GM13977 (cell line): ENCODE data around the gene EXOC2.

ENCODE experiments used
- DNase-seq: peaks from one replicate; pipeline ENCODE4 v3.0.0; 2012; ENCODE audit warnings: low spot score
- CTCF ChIP-seq: IDR thresholded peaks from 2 replicates; pipeline ENCODE4 v1.5.1; 2012; ENCODE audit warnings: mild to moderate bottlenecking, control low read depth; ENCODE audit not compliant: insufficient read depth; ENCODE audit errors: extremely low read depth, missing control alignments
- in situ Hi-C: fragments of 300-500 bp; cut with MboI; formaldehyde crosslinking; loops from one replicate; pipeline ENCODE4 v1.12.0; 2022; ENCODE audit warnings: low sequenced_read_pairs, low pct_unique_long_range_greater_than_20kb, mixed read lengths, inconsistent platforms; ENCODE audit not compliant: unreplicated experiment

The EXOC2 gene

DNA sequence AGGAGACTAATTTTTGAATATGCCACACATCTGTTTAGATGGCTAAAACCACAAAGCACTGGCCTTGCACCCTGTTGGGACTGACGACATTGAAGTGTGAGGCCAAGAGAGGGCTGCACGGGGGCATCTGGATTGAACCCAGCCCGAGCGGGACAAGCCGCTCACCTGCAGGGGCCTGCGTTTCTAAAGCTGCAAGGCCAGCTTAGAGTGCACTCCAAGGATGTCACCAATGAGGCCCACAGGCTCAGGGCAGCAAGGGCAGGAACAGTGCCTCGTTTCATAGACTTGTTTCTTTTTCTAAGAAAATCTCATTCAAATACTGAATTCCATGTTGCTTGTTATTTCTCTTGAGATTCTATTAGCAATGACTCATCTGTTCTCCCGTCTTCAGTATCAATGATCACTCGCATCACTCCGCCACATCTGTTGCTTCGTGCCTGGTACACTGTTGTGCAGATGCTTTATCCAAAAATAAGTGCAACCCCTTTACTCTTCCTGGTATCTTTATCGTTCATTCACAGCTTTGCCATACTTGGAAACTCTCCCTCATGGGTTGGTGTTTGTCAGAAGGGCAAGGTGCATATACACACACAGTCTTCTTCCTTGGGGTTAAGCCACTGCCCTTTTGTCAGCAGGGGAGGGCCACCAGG, 181.3 kb downstream of the EXOC2 start:
- DNase-seq, result no peak
- in situ Hi-C loops, result no loop called here
- no peak for TF ChIP-seq CTCF

DNA sequence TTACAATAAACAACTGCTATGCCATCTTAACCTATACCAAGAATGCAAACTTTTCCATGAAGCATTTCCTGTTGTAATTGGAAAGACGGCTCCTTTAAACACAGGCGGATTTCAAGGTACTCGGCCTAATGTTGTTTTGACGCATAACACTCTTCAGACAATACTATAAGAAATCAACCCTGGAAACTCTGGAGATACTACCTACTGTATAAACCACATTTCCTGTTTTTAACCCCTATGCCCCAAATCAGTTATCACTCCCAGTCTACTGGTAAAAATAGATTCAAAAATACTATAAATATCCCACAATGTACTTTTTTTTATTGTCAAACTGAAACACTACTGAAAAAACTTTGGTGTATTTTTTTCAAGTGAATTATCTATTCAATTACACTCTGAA, 183.3 kb downstream of the EXOC2 start:
- in situ Hi-C loops, result no loop called here
- no peak for TF ChIP-seq CTCF
- no peak for DNase-seq

DNA sequence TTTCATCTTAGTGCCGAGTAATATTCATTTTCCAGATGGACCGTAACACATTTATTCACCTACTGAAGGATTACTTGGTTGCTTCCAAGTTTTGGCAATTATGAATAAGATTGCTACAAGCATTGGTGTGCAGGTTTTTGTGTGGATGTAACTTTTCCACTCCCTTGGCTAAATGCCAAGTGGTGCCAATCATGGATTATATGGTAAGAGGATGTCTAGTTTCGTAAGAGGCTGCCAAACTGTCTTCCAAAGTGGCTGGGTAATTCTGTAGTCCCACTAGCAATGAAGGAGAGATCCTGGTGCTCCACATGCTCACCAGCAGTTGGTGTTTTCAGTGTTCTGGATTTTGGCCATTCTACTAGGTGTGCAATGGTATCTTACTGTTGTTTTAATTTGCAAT, 184.3 kb downstream of the EXOC2 start:
- no peak for DNase-seq
- no peak for TF ChIP-seq CTCF
- in situ Hi-C loops, result no loop called here

DNA sequence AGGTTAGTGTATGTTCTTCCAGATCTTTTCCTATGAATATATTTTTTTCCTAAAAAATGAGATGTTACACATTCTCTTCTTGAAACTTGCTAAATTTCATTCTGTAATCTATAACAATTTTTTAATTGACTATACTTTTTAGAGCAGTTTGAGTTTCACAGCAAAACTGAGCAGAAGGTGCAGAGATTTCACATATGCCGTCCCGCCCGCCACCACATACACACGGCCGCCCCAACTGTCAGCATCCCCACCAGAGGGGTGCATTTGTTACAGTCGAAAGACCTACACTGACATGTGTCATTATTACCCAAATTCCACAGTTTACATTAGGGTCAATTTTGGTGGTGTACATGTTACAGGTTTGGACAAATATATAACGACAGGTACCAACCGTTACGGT, 184.9 kb downstream of the EXOC2 start:
- in situ Hi-C loops, result no loop called here
- no peak for TF ChIP-seq CTCF
- no peak for DNase-seq

DNA sequence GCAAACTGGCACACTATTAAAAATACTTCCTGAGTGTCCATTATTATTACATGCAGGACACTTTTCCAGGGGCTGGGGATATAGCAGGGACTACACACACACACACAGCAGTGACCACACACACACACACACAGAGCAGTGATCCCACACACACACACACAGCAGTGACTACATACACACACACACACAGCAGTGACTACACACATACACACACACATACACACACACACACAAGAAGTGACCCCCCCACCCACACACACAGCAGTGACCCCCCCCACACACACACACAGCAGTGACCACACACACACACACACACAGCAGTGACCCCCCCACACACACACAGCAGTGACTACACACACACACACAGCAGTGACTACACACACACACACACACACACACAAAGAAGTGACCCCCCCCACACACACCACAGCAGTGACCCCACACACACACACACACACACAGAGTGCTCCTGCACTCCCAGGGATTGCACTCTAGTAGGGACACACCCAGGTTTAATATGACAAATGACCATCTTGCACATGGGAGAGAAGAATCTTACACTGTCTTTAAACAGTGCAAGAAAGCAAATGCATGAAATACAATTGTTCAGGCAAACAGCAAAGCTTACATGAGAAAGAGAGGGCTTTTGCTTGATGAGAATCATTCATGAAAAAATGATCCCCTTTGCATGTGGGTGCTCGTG, 185.9 kb downstream of the EXOC2 start:
- in situ Hi-C loops, result no loop called here
- no peak for TF ChIP-seq CTCF
- no peak for DNase-seq

DNA sequence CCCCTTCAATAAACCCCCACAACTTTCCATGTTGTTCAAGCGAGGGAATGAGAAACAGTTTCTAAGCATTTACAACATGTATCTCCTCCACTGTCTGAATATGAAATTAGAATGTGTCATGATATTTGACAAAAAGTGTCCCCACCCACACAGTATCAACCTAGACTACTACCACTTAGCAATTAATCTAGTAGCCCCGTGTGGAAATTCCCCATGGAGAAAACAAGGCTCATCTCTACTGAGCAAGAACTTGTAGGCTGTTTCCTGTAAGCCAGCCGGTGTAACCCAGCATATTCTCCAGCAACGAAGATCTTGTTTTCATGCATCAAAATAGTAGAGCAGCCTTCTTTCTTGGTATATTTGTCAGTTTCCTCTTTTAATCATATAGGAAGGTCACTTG, 186.4 kb downstream of the EXOC2 start:
- in situ Hi-C loops, result no loop called here
- peak; percentile 60 for DNase-seq
- TF ChIP-seq CTCF, result no peak
